ENCODE data around the gene SPAG7.

GRCh38 chr17:4932756-4933155 lies 34.9 kb downstream of the SPAG7 start:
- TF ChIP-seq CTCF (IDR thresholded peaks at IDR 0.05; ENCODE audit: control extremely low read depth in 1 of 3, insufficient read depth in 1 of 3, low read depth in 1 of 3, low read length in 3 of 3), result no peak
- no peak for TF ChIP-seq NRF1 (IDR thresholded peaks at IDR 0.05; ENCODE audit: low read depth, low read length)
- TF ChIP-seq RAD21 (IDR thresholded peaks at IDR 0.05 in 1 of 2, conservative IDR thresholded peaks at IDR 0.05 in 1 of 2; ENCODE audit: low read depth in 2 of 2, low read length in 2 of 2), result no peak
